ENCODE results near the gene GPSM1.
"Not testable (repeated sequence)": the region's sequence is repeated elsewhere in the genome, so short reads cannot be mapped to it uniquely, and the experiment has no call there.

GPSM1 gene

DNA sequence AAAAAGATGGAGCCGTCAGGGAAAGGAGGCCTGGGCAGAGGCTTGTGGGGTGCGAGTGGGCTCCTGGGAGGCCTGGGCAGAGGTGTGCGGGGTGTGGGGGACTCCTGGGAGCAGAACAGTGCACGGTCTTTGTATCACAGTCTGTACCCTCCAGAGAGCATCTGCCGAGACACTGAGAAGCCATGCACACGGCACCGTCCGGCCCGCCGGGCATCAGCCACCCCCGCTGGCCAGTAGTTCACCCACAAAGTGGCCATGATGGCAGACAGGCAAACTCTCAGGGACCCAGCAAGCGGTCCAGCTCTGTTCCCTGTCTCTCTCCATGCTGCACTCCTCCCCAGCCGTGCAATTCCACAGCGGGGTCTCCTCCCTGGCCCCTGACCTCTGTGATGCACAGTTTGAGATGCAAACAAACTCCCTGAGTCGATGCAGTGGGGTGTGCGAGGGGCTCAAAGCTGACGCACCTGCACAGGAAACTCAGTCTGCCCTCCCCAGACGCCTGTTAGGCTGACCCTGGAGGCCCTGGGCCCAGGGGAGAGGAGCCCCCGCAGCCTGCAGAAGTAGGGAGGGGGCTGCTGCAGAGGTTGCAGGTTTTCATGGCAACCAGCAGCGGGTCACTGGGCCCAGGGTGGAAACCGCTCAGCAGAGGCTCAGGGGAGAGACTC, 9.1 kb upstream of the GPSM1 start:
- peaks cover 0 to 17% (median 6%) of the 10 kb centered on the region in 4 experiments for H3K4me1 ChIP-seq (ENCODE audit: control extremely low read depth in 1 of 4, control insufficient read depth in 4 of 4, insufficient read depth in 4 of 4, low read length in 3 of 4)
- H3K27me3 ChIP-seq (replicated peaks in 2 of 5; ENCODE audit: control insufficient read depth in 4 of 5, insufficient read depth in 5 of 5, low read length in 4 of 5), result no peaks in the 10 kb centered on the region
- POLR2A ChIA-PET, result no interaction called here
- no peak overlapping the region for H3K4me3 ChIP-seq (ENCODE audit: control insufficient read depth in 1 of 7, extremely low read depth in 1 of 7, insufficient read depth in 4 of 7, low read depth in 2 of 7, low read length in 6 of 7)
- WGBS (ENCODE audit: insufficient coverage), result 90% methylated on average over 19 of the region's 21 CpGs
- no peak for DNase-seq
- CTCF ChIA-PET, result interaction anchor here (1.1 kb wide), 1 partner anchor 42 kb away, joined by 3 read pairs; no protein-coding TSS in a partner anchor
- no peak overlapping the region for H3K27ac ChIP-seq (ENCODE audit: insufficient read depth in 1 of 2, low read depth in 1 of 2, low read length in 2 of 2, poor library complexity in 1 of 2, severe bottlenecking in 2 of 2)
- H3K36me3 ChIP-seq (ENCODE audit: control insufficient read depth in 4 of 4, insufficient read depth in 4 of 4, low read length in 3 of 4), result no peaks in the 10 kb centered on the region
- peaks cover 0 to 16% (median 3%) of the 10 kb centered on the region in 5 experiments for H3K9me3 ChIP-seq (ENCODE audit: control extremely low read depth in 1 of 5, control insufficient read depth in 4 of 5, insufficient read depth in 2 of 5, low read depth in 1 of 5, low read length in 4 of 5)

DNA sequence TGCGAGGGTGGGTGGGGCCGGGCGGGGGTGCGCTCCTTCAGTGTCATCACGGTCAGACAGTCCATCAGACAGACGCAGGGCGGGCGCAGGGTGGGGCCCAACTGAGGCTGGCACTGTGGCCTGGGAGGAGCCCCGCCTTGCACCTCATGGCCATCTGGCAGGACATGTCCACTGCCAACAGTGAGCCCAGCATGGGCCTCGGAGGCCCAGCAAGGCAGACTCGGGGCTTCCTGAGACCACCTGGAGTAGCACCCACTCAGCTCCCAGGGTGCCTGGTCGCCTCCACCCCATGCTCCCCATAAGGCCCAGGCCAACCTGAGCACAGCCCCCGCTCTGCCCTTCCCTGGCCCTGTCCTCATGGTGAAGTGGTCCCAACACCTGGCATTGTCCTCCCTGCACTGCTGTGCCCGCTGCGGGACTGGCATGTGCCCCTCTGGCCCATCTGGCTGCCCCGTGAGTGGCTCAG, 8.5 kb upstream of the GPSM1 start:
- ChIA-PET POLR2A (no interaction called here), CTCF (interaction anchor here (0.9 to 1.1 kb wide), 2 partner anchors 24 to 41 kb away, joined by 3 read pairs; no protein-coding TSS in a partner anchor)
- no peaks in the 10 kb centered on the region for H3K27me3 ChIP-seq (replicated peaks in 2 of 5; ENCODE audit: control insufficient read depth in 4 of 5, insufficient read depth in 5 of 5, low read length in 4 of 5)
- peaks cover 0 to 18% (median 10%) of the 10 kb centered on the region in 4 experiments for H3K4me1 ChIP-seq (ENCODE audit: control extremely low read depth in 1 of 4, control insufficient read depth in 4 of 4, insufficient read depth in 4 of 4, low read length in 3 of 4)
- WGBS (ENCODE audit: insufficient coverage), result over 99% methylated on average over 10 of the region's 16 CpGs
- no peaks in the 10 kb centered on the region for H3K36me3 ChIP-seq (ENCODE audit: control insufficient read depth in 4 of 4, insufficient read depth in 4 of 4, low read length in 3 of 4)
- H3K27ac ChIP-seq (ENCODE audit: insufficient read depth in 1 of 2, low read depth in 1 of 2, low read length in 2 of 2, poor library complexity in 1 of 2, severe bottlenecking in 2 of 2), result no peak overlapping the region
- H3K9me3 ChIP-seq (ENCODE audit: control extremely low read depth in 1 of 5, control insufficient read depth in 4 of 5, insufficient read depth in 2 of 5, low read depth in 1 of 5, low read length in 4 of 5), result peaks cover 0 to 16% (median 3%) of the 10 kb centered on the region in 5 experiments
- no peak overlapping the region for H3K4me3 ChIP-seq (ENCODE audit: control insufficient read depth in 1 of 7, extremely low read depth in 1 of 7, insufficient read depth in 4 of 7, low read depth in 2 of 7, low read length in 6 of 7)
- DNase-seq, result no peak

DNA sequence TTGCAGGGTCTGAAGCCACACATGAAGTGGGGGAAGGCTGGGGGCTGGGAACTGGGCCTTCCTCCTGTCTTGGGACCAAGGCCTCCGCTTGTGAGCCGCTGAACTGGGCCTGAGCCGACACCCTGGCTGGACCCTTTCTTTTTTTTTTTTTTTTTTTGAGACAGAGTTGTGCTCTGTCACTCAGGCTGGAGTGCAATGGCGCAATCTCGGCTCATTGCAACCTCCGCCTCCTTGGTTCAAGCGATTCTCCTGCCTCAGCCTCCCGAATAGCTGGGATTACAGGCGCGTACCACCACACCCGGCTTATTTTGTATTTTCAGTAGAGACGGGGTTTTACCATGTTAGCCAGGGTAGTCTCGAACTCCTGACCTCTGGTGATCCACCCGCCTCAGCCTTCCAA, 8.1 kb upstream of the GPSM1 start:
- not testable (repeated sequence) for H3K4me3 ChIP-seq (ENCODE audit: control insufficient read depth in 1 of 7, extremely low read depth in 1 of 7, insufficient read depth in 4 of 7, low read depth in 2 of 7, low read length in 6 of 7); H3K36me3 ChIP-seq (ENCODE audit: control insufficient read depth in 4 of 4, insufficient read depth in 4 of 4, low read length in 3 of 4); DNase-seq; H3K27ac ChIP-seq (ENCODE audit: insufficient read depth in 1 of 2, low read depth in 1 of 2, low read length in 2 of 2, poor library complexity in 1 of 2, severe bottlenecking in 2 of 2); H3K27me3 ChIP-seq (replicated peaks in 2 of 5; ENCODE audit: control insufficient read depth in 4 of 5, insufficient read depth in 5 of 5, low read length in 4 of 5)
- peaks cover 0 to 22% (median 14%) of the 10 kb centered on the region in 4 experiments for H3K4me1 ChIP-seq (ENCODE audit: control extremely low read depth in 1 of 4, control insufficient read depth in 4 of 4, insufficient read depth in 4 of 4, low read length in 3 of 4)
- POLR2A ChIA-PET, result interaction anchor here (1.4 kb wide), 1 partner anchor 48 kb away, joined by 4 read pairs; no protein-coding TSS in a partner anchor
- H3K9me3 ChIP-seq (ENCODE audit: control extremely low read depth in 1 of 5, control insufficient read depth in 4 of 5, insufficient read depth in 2 of 5, low read depth in 1 of 5, low read length in 4 of 5), result peaks cover 0 to 16% (median 3%) of the 10 kb centered on the region in 5 experiments
- CTCF ChIA-PET, result interaction anchor here (0.9 to 1.2 kb wide), 3 partner anchors 8 to 44 kb away, joined by 3 to 4 read pairs (median 3); partner anchors contain the start of gene DNLZ
- WGBS (ENCODE audit: insufficient coverage), result 100% methylated on average over 8 of the region's 14 CpGs

DNA sequence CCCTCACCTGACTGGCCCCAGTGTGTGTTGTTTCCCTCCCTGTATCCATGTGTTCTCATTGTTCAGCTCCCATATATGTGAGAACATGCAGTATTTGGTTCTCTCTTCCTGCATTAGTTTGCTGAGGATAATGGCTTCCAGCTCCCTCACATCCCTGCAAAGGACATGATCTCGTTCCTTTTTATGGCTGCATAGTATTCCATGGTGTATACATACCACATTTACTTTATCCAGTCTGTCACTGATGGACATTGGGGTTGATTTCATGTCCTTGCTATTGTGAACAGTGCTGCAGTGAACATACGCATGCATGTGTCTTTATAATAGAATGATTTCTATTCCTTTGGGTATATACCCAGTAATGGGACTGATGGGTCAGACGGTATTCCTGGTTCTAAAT, 7.4 kb upstream of the GPSM1 start:
- ChIA-PET POLR2A (interaction anchor here (1.4 kb wide), 1 partner anchor 48 kb away, joined by 4 read pairs; no protein-coding TSS in a partner anchor), CTCF (interaction anchor here (0.9 to 1.2 kb wide), 3 partner anchors 9 to 44 kb away, joined by 3 to 4 read pairs (median 3); partner anchors contain the start of gene DNLZ)
- not testable (repeated sequence) for H3K4me3 ChIP-seq (ENCODE audit: control insufficient read depth in 1 of 7, extremely low read depth in 1 of 7, insufficient read depth in 4 of 7, low read depth in 2 of 7, low read length in 6 of 7); H3K27ac ChIP-seq (ENCODE audit: insufficient read depth in 1 of 2, low read depth in 1 of 2, low read length in 2 of 2, poor library complexity in 1 of 2, severe bottlenecking in 2 of 2); DNase-seq; H3K36me3 ChIP-seq (ENCODE audit: control insufficient read depth in 4 of 4, insufficient read depth in 4 of 4, low read length in 3 of 4); H3K27me3 ChIP-seq (replicated peaks in 2 of 5; ENCODE audit: control insufficient read depth in 4 of 5, insufficient read depth in 5 of 5, low read length in 4 of 5)
- no CpG with 5 or more reads among the region's 3 CpGs for WGBS (ENCODE audit: insufficient coverage)
- Histone ChIP-seq H3K4me1 (ENCODE audit: control extremely low read depth in 1 of 4, control insufficient read depth in 4 of 4, insufficient read depth in 4 of 4, low read length in 3 of 4) (peaks cover 0 to 28% (median 22%) of the 10 kb centered on the region in 4 experiments), H3K9me3 (ENCODE audit: control extremely low read depth in 1 of 5, control insufficient read depth in 4 of 5, insufficient read depth in 2 of 5, low read depth in 1 of 5, low read length in 4 of 5) (peaks cover 0 to 12% (median 3%) of the 10 kb centered on the region in 5 experiments)

DNA sequence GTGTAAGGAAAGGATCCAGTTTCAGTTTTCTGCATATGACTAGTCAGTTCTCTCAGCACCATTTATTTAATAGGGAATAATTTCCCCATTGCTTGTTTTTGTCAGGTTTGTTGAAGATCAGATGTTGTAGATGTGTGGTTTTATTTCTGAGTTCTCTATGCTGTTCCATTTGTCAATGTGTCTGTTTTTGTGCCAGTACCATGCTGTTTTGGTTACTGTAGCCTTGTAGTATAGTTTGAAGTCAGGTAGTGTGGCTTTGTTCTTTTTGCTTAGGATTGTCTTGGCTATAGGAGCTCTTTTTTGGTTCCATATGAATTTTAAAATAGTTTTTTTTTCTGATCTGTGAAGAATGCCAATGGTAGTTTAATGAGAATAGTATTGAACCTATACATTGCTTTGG, 6.4 kb upstream of the GPSM1 start:
- H3K27ac ChIP-seq (ENCODE audit: insufficient read depth in 1 of 2, low read depth in 1 of 2, low read length in 2 of 2, poor library complexity in 1 of 2, severe bottlenecking in 2 of 2); H3K9me3 ChIP-seq (ENCODE audit: control extremely low read depth in 1 of 5, control insufficient read depth in 4 of 5, insufficient read depth in 2 of 5, low read depth in 1 of 5, low read length in 4 of 5); POLR2A ChIA-PET; H3K27me3 ChIP-seq (replicated peaks in 2 of 5; ENCODE audit: control insufficient read depth in 4 of 5, insufficient read depth in 5 of 5, low read length in 4 of 5); H3K36me3 ChIP-seq (ENCODE audit: control insufficient read depth in 4 of 4, insufficient read depth in 4 of 4, low read length in 3 of 4); DNase-seq; H3K4me3 ChIP-seq (ENCODE audit: control insufficient read depth in 1 of 7, extremely low read depth in 1 of 7, insufficient read depth in 4 of 7, low read depth in 2 of 7, low read length in 6 of 7): not testable (repeated sequence)
- CTCF ChIA-PET, result interaction anchor here (1.7 to 9.6 kb wide), 2 partner anchors 9 to 42 kb away, joined by 5 to 101 read pairs; partner anchors contain the start of gene DNLZ
- peaks cover 0 to 38% (median 32%) of the 10 kb centered on the region in 4 experiments for H3K4me1 ChIP-seq (ENCODE audit: control extremely low read depth in 1 of 4, control insufficient read depth in 4 of 4, insufficient read depth in 4 of 4, low read length in 3 of 4)

DNA sequence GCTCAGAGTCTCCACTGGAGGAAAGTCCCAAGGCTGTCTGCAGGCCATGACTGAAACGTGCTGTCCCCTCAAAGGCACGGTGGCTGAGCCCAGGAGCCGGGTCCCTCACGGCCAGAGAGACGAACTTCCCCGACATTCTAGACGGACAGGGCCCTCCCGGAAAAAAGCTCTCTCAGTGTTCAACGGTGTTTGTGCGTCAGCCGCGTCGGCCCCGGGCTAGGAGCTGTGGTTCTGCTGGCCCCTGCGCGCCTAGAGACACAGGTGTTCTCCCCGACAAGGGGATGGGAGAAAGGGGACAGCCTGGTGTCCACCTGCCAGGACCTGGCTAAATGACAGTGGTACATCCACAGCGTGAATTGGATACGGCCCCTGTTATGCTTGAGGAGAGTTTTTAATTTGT, 5.8 kb upstream of the GPSM1 start:
- Histone ChIP-seq H3K27ac (ENCODE audit: insufficient read depth in 1 of 2, low read depth in 1 of 2, low read length in 2 of 2, poor library complexity in 1 of 2, severe bottlenecking in 2 of 2) (no peak overlapping the region), H3K4me3 (ENCODE audit: control insufficient read depth in 1 of 7, extremely low read depth in 1 of 7, insufficient read depth in 4 of 7, low read depth in 2 of 7, low read length in 6 of 7) (no peak overlapping the region), H3K36me3 (ENCODE audit: control insufficient read depth in 4 of 4, insufficient read depth in 4 of 4, low read length in 3 of 4) (no peaks in the 10 kb centered on the region), H3K27me3 (replicated peaks in 2 of 5; ENCODE audit: control insufficient read depth in 4 of 5, insufficient read depth in 5 of 5, low read length in 4 of 5) (no peaks in the 10 kb centered on the region), H3K9me3 (ENCODE audit: control extremely low read depth in 1 of 5, control insufficient read depth in 4 of 5, insufficient read depth in 2 of 5, low read depth in 1 of 5, low read length in 4 of 5) (no peaks in the 10 kb centered on the region), H3K4me1 (ENCODE audit: control extremely low read depth in 1 of 4, control insufficient read depth in 4 of 4, insufficient read depth in 4 of 4, low read length in 3 of 4) (peaks cover 0 to 44% (median 38%) of the 10 kb centered on the region in 4 experiments)
- ChIA-PET POLR2A (no interaction called here), CTCF (interaction anchor here (1.7 to 9.6 kb wide), 2 partner anchors 9 to 41 kb away, joined by 5 to 101 read pairs; partner anchors contain the start of gene DNLZ)
- WGBS (ENCODE audit: insufficient coverage), result 95% methylated on average over 18 of the region's 19 CpGs
- DNase-seq, result no peak

DNA sequence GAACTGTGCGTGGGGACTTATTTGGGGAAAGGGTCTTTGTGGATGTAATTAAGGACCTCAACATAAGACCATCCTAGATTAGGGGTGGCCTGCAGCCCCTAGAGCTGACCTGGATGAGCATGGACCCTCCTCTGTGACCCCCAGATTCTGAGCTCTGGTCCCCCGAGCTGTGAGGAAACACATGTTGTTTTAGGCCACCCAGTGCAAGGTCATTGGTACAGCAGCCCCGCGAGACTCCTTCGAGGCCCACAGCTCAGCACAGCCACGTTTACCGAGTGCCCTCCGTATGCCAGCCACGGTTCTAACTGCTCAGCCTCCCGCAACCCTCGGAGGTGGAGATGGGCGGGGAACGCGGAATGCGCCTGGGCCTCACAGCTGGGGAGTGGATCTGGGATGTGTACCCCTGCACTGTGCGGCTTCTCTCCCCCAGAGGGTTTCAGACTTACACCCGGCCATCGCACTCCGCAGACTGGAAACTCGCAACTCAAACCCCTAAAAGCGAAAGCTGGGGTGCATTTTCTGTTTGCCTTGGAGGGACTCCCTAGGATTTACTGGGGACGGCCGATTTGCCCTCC, 4.5 kb upstream of the GPSM1 start:
- CTCF ChIA-PET, result interaction anchor here (0.7 to 9.6 kb wide), 9 partner anchors 10 to 79 kb away, joined by 3 to 101 read pairs (median 4); partner anchors contain the start of gene DNLZ
- Histone ChIP-seq H3K4me1 (ENCODE audit: control extremely low read depth in 1 of 4, control insufficient read depth in 4 of 4, insufficient read depth in 4 of 4, low read length in 3 of 4) (peaks cover 0 to 50% (median 43%) of the 10 kb centered on the region in 4 experiments), H3K4me3 (ENCODE audit: control insufficient read depth in 1 of 7, extremely low read depth in 1 of 7, insufficient read depth in 4 of 7, low read depth in 2 of 7, low read length in 6 of 7) (no peak overlapping the region), H3K27me3 (replicated peaks in 2 of 5; ENCODE audit: control insufficient read depth in 4 of 5, insufficient read depth in 5 of 5, low read length in 4 of 5) (no peaks in the 10 kb centered on the region), H3K36me3 (ENCODE audit: control insufficient read depth in 4 of 4, insufficient read depth in 4 of 4, low read length in 3 of 4) (no peaks in the 10 kb centered on the region), H3K9me3 (ENCODE audit: control extremely low read depth in 1 of 5, control insufficient read depth in 4 of 5, insufficient read depth in 2 of 5, low read depth in 1 of 5, low read length in 4 of 5) (no peaks in the 10 kb centered on the region), H3K27ac (ENCODE audit: insufficient read depth in 1 of 2, low read depth in 1 of 2, low read length in 2 of 2, poor library complexity in 1 of 2, severe bottlenecking in 2 of 2) (no peak overlapping the region)
- 91% methylated on average over 22 of the region's 23 CpGs for WGBS (ENCODE audit: insufficient coverage)
- DNase-seq, result no peak
- POLR2A ChIA-PET, result interaction anchor here (1.6 kb wide), 1 partner anchor 47 kb away, joined by 3 read pairs; no protein-coding TSS in a partner anchor
